Gastroesophageal sphincter (tissue), 4 donors: ENCODE results near the gene SFMBT2. TPM values are rescaled to one million over a fixed set of nuclear protein-coding genes. Genes with fewer than 3 reads are reported as not detected.

ENCODE experiments used
- ATAC-seq: fragments of 150-250 bp; one replicate; pipeline ENCODE4 v1.9.1; 2016; ENCODE audit warnings: mild to moderate bottlenecking, moderate library complexity
- H3K27ac ChIP-seq, 4 donors: fragments of 200-600 bp; sonication (generic) in 3 of 4; 1 replicate in 3 of 4; 2 replicates in 1 of 4; pipeline ENCODE4 v1.5.1; 2016 to 2019
- H3K27me3 ChIP-seq: fragments of 200-600 bp; sonication (generic); one replicate; pipeline ENCODE4 v1.5.1; 2019
- H3K36me3 ChIP-seq, 2 donors: fragments of 200-600 bp; sonication (generic); one replicate each; pipeline ENCODE4 v1.5.1; 2019; ENCODE audit warnings: control low read depth in 1 of 2
- H3K4me1 ChIP-seq, 3 donors: fragments of 200-600 bp; sonication (generic); 1 replicate in 2 of 3; 2 replicates in 1 of 3; pipeline ENCODE4 v1.5.1; 2016 to 2019; ENCODE audit warnings: control low read depth in 2 of 3
- H3K4me3 ChIP-seq, 2 donors: fragments of 200-600 bp; sonication (generic); one replicate each; pipeline ENCODE4 v1.5.1; 2019; ENCODE audit warnings: mild to moderate bottlenecking in 1 of 2, moderate library complexity in 1 of 2
- H3K9me3 ChIP-seq, 3 donors: fragments of 200-600 bp; sonication (generic); one replicate each; pipeline ENCODE4 v1.5.1; 2017 to 2019; ENCODE audit warnings: control low read depth in 2 of 3
- CTCF ChIP-seq, 4 experiments: fragments of 200-600 bp in 2 of 4; fragments of 450-650 bp in 2 of 4; sonication (generic) in 1 of 4; IDR thresholded peaks; one replicate each; pipeline ENCODE4 v1.5.1; 2017 to 2019; ENCODE audit warnings: antibody characterized with exemption in 4 of 4, mild to moderate bottlenecking in 2 of 4, moderate library complexity in 2 of 4
- EP300 ChIP-seq: sonication (generic); formaldehyde crosslinking; IDR thresholded peaks from one replicate; pipeline ENCODE4 v1.6.1; 2017; ENCODE audit warnings: antibody characterized with exemption, mild to moderate bottlenecking
- POLR2A ChIP-seq, 2 donors: fragments of 450-650 bp; IDR thresholded peaks; one replicate each; pipeline ENCODE4 v1.6.1; 2017; ENCODE audit warnings: antibody characterized with exemption in 2 of 2, mild to moderate bottlenecking in 2 of 2, moderate library complexity in 1 of 2
- POLR2AphosphoS5 ChIP-seq: sonication (generic); formaldehyde crosslinking; IDR thresholded peaks from one replicate; pipeline ENCODE4 v1.6.1; 2017; ENCODE audit warnings: antibody characterized with exemption
- WGBS, 2 donors: methylation state at CpG; one replicate each; pipeline ENCODE4 v1.1.5; 2018; ENCODE audit warnings: low coverage in 1 of 2; 5-methylcytosine and 5-hydroxymethylcytosine counted together
- total RNA-seq, 4 donors: library from RNA; depleted of rRNA; stranded (reverse); fragments of >200 nt; gene quantifications; one replicate each; pipeline ENCODE4 v1.1.0, GENCODE V29; 2016

SFMBT2 gene
- total RNA-seq, 4 donors from 2014 or later, result 6.9 to 14.3 (median 11.4) TPM

GRCh38 chr10:7383442-7383841 is 27.4 kb downstream of the SFMBT2 start:
- H3K4me3 ChIP-seq, result no peak overlapping the region
- H3K4me1 ChIP-seq, result no peaks in the 10 kb centered on the region
- no peak for ATAC-seq
- peaks cover 0 to 20% of the 10 kb centered on the region in 2 donors for H3K36me3 ChIP-seq
- TF ChIP-seq CTCF (IDR thresholded peaks at IDR 0.05) (no peak), POLR2AphosphoS5 (no peak), POLR2A (IDR thresholded peaks at IDR 0.05) (no peak), EP300 (no peak)
- no peaks in the 10 kb centered on the region for H3K27me3 ChIP-seq
- 69 to 78% methylated on average over 5 to 6 of the region's 7 CpGs for WGBS, 2 donors
- H3K27ac ChIP-seq, result no peak overlapping the region
- H3K9me3 ChIP-seq, result no peaks in the 10 kb centered on the region

- Histone ChIP-seq H3K4me1 (no peaks in the 10 kb centered on the region), H3K36me3 (peaks cover 0 to 30% of the 10 kb centered on the region in 2 donors), H3K9me3 (no peaks in the 10 kb centered on the region), H3K27me3 (no peaks in the 10 kb centered on the region), H3K27ac (no peak overlapping the region), H3K4me3 (no peak overlapping the region)
- TF ChIP-seq EP300 (no peak), CTCF (IDR thresholded peaks at IDR 0.05) (no peak), POLR2AphosphoS5 (no peak), POLR2A (IDR thresholded peaks at IDR 0.05) (no peak)
- 85 to 96% methylated on average over 4 of the region's 5 CpGs for WGBS, 2 donors
- ATAC-seq, result no peak
These were observed 30.1 kb downstream of the SFMBT2 start for GRCh38 chr10:7380704-7381241.

GRCh38 chr10:7378602-7379403 is 32.0 kb downstream of the SFMBT2 start:
- no peak overlapping the region for H3K4me3 ChIP-seq
- peaks cover 0 to 32% of the 10 kb centered on the region in 2 donors for H3K36me3 ChIP-seq
- H3K27me3 ChIP-seq, result no peaks in the 10 kb centered on the region
- H3K27ac ChIP-seq, result no peak overlapping the region
- no peaks in the 10 kb centered on the region for H3K4me1 ChIP-seq
- WGBS, 2 donors, result 90 to 93% methylated on average over 3 to 8 of the region's 8 CpGs
- TF ChIP-seq POLR2AphosphoS5, result no peak
- TF ChIP-seq POLR2A (IDR thresholded peaks at IDR 0.05), result no peak
- no peak for TF ChIP-seq CTCF (IDR thresholded peaks at IDR 0.05)
- ATAC-seq, result no peak
- no peaks in the 10 kb centered on the region for H3K9me3 ChIP-seq

- H3K9me3 ChIP-seq, result no peaks in the 10 kb centered on the region
- H3K36me3 ChIP-seq, result peaks cover 0 to 43% of the 10 kb centered on the region in 2 donors
These were observed 33.1 kb downstream of the SFMBT2 start for GRCh38 chr10:7377614-7378248.

More at GRCh38 chr10:7377614-7378248, 33.1 kb downstream of the SFMBT2 start:
- no peak overlapping the region for H3K4me3 ChIP-seq
- no peak for ATAC-seq
- WGBS, 2 donors, result 93 to 100% methylated on average over 3 of the region's 7 CpGs
- H3K27me3 ChIP-seq, result no peaks in the 10 kb centered on the region
- TF ChIP-seq EP300, result no peak
- TF ChIP-seq POLR2AphosphoS5, result no peak
- no peak for TF ChIP-seq POLR2A (IDR thresholded peaks at IDR 0.05)
- TF ChIP-seq CTCF (IDR thresholded peaks at IDR 0.05), result no peak
- H3K27ac ChIP-seq, result no peak overlapping the region
- no peaks in the 10 kb centered on the region for H3K4me1 ChIP-seq
